ENCODE data around the gene JPH3. TPM values are rescaled to one million over a fixed set of nuclear protein-coding genes. Genes with fewer than 3 reads are reported as not detected.
A peak's percentile ranks its signal among the peaks of the same experiment; 100 is the strongest.

JPH3 gene
- polyA plus RNA-seq, 1 experiment, result 0.02 TPM

DNA sequence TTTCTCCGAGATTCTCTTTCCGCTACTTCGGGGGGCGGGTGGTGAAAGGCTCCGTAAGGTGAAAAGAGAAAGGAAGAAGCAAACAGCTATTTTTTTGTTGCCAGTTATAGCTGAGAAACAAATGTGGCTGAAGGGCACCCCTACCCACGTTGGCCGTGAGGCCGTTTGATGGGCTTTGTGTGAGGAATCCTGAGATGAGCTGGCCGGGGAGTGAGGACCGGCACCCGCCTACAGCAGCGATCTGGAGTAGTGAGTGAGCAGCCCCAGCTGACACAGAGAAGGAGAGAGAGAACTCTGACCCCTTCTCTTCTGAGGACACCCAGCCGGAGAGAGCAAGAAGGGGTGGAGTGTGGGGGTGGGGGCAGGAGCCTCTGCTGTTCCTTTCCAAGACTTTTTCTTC lies 5.6 kb downstream of the JPH3 start:
- TF ChIP-seq, protein P1, sequence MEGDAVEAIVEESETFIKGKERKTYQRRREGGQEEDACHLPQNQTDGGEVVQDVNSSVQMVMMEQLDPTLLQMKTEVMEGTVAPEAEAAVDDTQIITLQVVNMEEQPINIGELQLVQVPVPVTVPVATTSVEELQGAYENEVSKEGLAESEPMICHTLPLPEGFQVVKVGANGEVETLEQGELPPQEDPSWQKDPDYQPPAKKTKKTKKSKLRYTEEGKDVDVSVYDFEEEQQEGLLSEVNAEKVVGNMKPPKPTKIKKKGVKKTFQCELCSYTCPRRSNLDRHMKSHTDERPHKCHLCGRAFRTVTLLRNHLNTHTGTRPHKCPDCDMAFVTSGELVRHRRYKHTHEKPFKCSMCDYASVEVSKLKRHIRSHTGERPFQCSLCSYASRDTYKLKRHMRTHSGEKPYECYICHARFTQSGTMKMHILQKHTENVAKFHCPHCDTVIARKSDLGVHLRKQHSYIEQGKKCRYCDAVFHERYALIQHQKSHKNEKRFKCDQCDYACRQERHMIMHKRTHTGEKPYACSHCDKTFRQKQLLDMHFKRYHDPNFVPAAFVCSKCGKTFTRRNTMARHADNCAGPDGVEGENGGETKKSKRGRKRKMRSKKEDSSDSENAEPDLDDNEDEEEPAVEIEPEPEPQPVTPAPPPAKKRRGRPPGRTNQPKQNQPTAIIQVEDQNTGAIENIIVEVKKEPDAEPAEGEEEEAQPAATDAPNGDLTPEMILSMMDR (IDR thresholded peaks at IDR 0.05; ENCODE audit: low read depth, low read length), result no peak
- no peak for DNase-seq (ENCODE audit: low read depth, low spot score)
- Histone ChIP-seq H3K27ac (ENCODE audit: low read depth, low read length) (no peak overlapping the region), H3K9me3 (ENCODE audit: control insufficient read depth, insufficient read depth, low read length) (peaks cover 3% of the 10 kb centered on the region; the same call in 1 of the 2 replicates), H3K4me3 (ENCODE audit: low read depth, low read length) (no peak overlapping the region), H3K27me3 (ENCODE audit: control insufficient read depth, insufficient read depth, low read length) (peaks cover 37% of the 10 kb centered on the region)
- ChIA-PET POLR2A (no interaction called here), CTCF (no interaction called here)

DNA sequence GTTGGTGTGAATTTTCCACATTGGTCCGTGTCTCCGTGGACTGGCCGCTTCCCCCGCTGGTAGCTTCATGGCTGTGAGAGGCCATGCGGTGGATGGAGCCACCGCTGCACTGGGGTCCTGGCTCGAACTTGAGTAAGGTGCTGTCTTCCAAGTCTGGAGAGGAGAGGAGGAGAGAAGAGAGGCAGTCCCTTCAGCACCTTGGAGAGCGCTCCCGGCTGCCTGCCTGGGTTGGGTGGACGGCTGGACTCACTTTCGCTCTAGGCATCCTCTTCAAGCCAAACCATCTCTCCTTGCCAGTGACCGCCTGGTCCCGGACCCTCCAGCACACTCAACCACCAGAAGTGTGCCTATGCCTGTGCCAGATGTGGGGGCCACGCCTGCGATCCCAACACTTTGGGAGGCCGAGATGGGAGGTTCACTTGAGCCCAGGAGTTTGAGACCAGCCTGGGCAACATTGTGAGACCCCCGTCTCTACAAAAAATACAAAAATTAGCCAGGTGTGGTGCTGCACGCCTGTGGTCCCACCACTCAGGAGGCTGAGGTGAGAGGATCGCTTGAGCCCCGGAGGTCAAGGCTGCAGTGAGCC lies 6.2 kb downstream of the JPH3 start:
- TF ChIP-seq, protein P1 (IDR thresholded peaks at IDR 0.05; ENCODE audit: low read depth, low read length), result no peak
- Histone ChIP-seq H3K27me3 (ENCODE audit: control insufficient read depth, insufficient read depth, low read length) (peaks cover 30% of the 10 kb centered on the region), H3K4me3 (ENCODE audit: low read depth, low read length) (no peak overlapping the region), H3K27ac (ENCODE audit: low read depth, low read length) (no peak overlapping the region), H3K9me3 (ENCODE audit: control insufficient read depth, insufficient read depth, low read length) (peaks cover 3% of the 10 kb centered on the region; the same call in 1 of the 2 replicates)
- DNase-seq (ENCODE audit: low read depth, low spot score), result peak; percentile 13
- ChIA-PET CTCF (no interaction called here), POLR2A (no interaction called here)

DNA sequence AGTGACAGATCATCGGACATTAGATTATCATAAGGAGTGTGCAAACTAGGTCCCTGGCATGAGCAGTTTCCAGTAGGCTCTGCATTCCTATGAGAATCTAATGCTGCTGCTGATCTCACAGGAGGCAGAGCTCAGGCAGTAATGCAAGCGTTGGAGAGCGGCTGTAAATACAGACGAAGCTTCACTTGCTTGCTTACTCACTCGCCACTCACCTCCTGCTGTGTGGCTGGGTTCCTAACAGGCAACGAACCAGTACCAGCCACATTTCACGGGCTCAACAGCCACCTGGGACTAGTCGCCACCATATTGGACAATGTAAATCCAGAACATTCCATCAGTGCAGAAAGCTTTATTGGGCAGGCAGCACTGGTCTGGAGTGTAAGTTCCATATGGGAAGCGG lies 7.7 kb downstream of the JPH3 start:
- TF ChIP-seq, protein P1 (IDR thresholded peaks at IDR 0.05; ENCODE audit: low read depth, low read length), result no peak
- Histone ChIP-seq H3K27ac (ENCODE audit: low read depth, low read length) (no peak overlapping the region), H3K4me3 (ENCODE audit: low read depth, low read length) (no peak overlapping the region), H3K27me3 (ENCODE audit: control insufficient read depth, insufficient read depth, low read length) (peaks cover 15% of the 10 kb centered on the region), H3K9me3 (ENCODE audit: control insufficient read depth, insufficient read depth, low read length) (no peaks in the 10 kb centered on the region; the same call in 1 of the 2 replicates)
- DNase-seq (ENCODE audit: low read depth, low spot score), result no peak
- ChIA-PET POLR2A (no interaction called here), CTCF (no interaction called here)

DNA sequence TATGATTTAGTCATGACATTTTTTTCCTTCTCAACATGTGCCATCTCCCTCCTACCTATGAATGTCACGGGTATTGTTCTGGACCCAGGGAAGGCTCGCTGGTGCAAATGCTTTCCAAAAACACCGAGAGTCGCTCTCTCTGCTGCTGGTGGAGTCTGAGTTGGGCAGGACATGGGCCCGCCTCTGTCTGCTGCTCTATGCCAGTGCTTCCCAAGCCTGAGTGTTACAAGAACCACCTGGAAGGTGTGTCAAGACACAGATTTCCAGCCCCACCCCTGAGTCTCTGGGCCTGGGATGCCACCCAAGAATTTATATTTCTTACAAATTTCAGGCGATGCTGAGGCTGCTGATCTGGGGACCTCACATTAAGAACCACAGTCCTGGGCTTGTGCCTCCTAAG lies 9.1 kb downstream of the JPH3 start:
- no peak for DNase-seq (ENCODE audit: low read depth, low spot score)
- no peak overlapping the region for H3K27ac ChIP-seq (ENCODE audit: low read depth, low read length)
- ChIA-PET CTCF (no interaction called here), POLR2A (no interaction called here)
- H3K27me3 ChIP-seq (ENCODE audit: control insufficient read depth, insufficient read depth, low read length), result peaks cover 7% of the 10 kb centered on the region
- H3K9me3 ChIP-seq (ENCODE audit: control insufficient read depth, insufficient read depth, low read length), result no peaks in the 10 kb centered on the region
- H3K4me3 ChIP-seq (ENCODE audit: low read depth, low read length), result no peak overlapping the region
- TF ChIP-seq, protein P1 (IDR thresholded peaks at IDR 0.05; ENCODE audit: low read depth, low read length), result no peak

DNA sequence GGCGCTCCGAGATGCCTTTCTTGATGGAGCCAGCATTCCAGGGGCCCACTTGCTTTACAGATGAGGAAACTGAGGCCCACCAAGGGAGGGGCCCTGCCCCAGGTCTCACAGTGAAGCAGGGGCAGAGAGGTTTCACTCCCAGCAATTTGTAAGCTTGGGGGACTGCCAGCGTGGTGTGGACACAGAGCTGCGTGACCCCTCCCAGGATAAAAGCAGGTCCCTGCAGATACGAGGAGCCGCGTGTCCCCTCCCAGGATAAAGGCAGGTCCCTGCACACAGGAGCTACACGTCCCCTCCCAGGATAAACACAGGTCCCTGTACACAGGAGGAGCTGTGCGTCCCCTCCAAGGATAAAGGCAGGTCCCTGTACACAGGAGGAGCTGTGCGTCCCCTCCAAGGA lies 11.7 kb downstream of the JPH3 start:
- Histone ChIP-seq H3K9me3 (ENCODE audit: control insufficient read depth, insufficient read depth, low read length) (no peaks in the 10 kb centered on the region), H3K27me3 (ENCODE audit: control insufficient read depth, insufficient read depth, low read length) (peaks cover 18% of the 10 kb centered on the region), H3K27ac (ENCODE audit: low read depth, low read length) (no peak overlapping the region), H3K4me3 (ENCODE audit: low read depth, low read length) (no peak overlapping the region)
- TF ChIP-seq, protein P1 (IDR thresholded peaks at IDR 0.05; ENCODE audit: low read depth, low read length), result no peak
- no peak for DNase-seq (ENCODE audit: low read depth, low spot score)
- ChIA-PET CTCF (no interaction called here), POLR2A (interaction anchor here (0.7 kb wide), 1 partner anchor 65 kb away, joined by 4 read pairs; no protein-coding TSS in a partner anchor)
